Dedifferentiated amniotic fluid mesenchymal stem cell (primary cell): ENCODE data around the gene FADS2.

Experiments used
- DNase-seq: peaks from one replicate; pipeline ENCODE4 v3.0.0-alpha.2; 2016; ENCODE audit errors: extremely low spot score

The FADS2 gene

GRCh38 chr11:61795876-61796526 is 32.1 kb upstream of the FADS2 start:
- DNase-seq = no peak

DNA sequence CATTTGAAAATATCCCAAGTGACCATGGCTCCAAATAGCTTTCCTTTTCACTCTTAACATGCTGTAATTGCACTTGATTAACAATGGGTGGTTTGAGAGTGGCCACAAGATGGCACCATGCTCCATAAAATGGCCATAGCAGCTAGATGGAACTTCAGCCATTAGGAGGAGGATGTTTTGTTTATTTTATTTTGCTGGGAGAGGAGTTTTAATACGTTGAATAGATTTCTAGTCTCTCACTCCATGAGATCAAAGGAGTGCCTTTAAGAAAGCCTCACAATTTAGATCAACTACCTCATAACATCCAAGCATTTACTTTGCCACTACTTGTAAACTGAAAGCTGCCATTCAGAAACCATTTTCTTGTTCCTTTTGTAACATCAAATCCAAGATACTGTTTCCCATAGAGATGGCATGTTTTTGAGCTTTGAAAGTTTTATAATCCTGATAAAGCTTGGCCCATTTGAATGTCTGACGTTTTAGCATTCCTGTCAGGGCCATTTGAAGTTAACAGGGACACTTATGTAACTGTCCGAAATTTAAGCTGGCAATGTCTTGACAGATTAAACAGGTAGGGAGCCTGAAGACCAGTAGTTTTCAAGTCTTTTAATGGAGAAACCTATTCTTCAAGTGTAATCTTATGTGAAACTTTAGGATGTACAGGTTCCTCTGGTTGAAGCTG is 30.7 kb upstream of the FADS2 start:
- DNase-seq = peak; percentile 81

- no peak for DNase-seq
Observed at GRCh38 chr11:61799665-61800284, 28.3 kb upstream of the FADS2 start.

DNA sequence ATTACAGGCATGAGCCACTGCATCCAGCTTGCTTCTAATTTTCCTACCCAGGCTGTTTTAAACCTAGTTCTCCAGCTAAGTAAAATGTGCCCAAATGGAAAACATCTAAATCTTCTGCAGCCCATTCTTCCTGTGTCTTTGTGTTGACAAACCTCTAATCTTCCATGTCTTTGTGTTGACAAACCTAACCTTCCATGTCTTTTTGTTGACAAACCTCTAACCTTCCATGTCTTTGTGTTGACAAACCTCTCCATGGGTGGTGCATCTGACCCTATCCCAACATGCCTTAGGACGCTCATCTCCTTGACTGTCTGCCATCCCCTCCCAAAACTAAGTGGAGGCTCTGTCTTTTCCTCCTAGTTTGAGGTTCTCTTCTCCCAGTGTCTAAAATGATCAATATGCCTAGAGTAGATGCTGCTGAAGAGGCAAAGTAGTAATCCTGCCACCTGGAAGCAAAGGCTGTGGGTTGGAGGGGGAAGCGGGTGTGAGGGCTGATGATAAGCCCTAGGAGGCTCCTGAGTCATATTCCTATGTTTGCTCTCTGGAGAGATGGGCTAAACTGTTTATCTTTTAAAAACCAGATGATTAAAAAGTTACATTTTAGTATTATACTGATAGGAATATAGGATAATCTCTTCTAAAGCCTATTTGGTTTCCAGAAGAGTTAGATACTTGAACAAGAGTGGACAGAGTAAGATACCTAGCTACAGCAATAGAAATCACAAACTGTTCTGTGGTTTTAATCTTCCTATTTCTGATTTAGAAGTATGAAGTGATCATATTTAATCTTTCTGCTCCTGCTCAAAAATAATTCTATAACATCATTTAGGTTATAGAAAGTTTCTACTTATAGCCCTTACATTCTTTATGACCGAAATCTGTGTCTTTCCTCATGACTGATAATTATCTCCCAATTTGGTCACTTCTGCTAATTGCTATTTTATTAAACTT is 27.5 kb upstream of the FADS2 start:
- DNase-seq = no peak

GRCh38 chr11:61802605-61803004 is 25.5 kb upstream of the FADS2 start:
- DNase-seq = no peak

- DNase-seq = no peak
Observed at GRCh38 chr11:61803889-61804647, 24.0 kb upstream of the FADS2 start.

GRCh38 chr11:61805146-61805545 is 23.0 kb upstream of the FADS2 start:
- no peak for DNase-seq

DNA sequence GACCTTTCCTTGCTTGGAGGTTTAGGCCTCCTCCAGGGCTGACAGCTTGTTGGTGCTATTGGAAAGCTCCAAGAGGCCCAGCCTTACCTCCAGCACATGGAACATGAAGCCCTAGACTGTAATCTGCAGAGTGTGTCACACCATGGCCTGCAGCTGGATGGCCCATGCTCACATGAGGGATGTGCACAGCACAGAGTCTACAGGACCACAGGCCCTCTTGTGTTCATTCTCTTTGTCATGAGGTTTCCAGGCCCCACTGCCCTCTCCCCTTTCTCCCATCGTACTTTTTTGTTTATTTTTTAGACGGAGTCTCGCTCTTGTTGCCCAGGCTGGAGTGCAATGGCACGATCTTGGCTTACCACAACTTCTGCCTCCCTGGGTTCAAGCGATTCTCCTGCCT is 21.3 kb upstream of the FADS2 start:
- no peak for DNase-seq

DNA sequence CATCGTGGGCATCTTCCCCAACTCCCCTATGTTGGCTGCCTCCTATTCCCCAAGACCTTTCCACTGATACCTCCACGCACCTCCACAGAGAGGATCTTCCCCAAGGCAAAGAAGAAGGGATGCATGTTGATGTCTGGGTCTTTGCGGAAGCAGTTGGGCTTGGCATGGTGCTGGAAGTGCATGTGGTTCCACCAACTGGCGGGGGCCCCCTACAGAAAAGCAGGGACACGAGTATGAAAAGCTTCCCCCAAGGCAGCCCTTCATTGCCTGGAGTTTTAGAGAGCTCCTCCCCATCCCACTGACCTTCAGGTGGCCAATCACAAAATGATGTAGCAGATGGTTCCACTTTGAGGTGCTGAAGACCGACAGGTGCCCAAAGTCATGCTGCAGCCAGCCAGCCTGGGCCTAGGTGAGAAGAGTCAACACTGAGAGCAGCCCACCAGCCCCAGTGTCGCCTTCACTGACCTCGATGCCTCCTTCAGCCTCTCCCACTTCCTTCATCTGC is 17.4 kb upstream of the FADS2 start:
- no peak for DNase-seq

DNA sequence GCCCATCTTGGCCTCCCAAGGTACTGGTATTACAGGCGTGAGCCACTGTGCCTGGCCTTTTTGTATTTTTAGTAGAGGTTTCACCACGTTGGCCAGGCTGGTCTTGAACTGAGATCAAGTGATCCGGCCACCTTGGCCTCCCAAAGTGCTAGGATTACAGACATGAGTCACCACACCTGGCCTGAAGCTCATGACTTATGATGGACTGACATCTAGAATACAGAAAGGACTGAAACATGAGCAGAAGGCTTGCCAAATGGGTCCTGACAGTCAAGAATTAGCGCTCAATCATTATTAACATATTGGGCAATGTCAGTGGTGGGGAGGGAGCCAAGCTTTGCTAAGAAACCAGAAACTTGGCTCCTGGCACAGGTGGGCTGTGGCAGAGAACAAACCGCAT is 16.3 kb upstream of the FADS2 start:
- no peak for DNase-seq

DNA sequence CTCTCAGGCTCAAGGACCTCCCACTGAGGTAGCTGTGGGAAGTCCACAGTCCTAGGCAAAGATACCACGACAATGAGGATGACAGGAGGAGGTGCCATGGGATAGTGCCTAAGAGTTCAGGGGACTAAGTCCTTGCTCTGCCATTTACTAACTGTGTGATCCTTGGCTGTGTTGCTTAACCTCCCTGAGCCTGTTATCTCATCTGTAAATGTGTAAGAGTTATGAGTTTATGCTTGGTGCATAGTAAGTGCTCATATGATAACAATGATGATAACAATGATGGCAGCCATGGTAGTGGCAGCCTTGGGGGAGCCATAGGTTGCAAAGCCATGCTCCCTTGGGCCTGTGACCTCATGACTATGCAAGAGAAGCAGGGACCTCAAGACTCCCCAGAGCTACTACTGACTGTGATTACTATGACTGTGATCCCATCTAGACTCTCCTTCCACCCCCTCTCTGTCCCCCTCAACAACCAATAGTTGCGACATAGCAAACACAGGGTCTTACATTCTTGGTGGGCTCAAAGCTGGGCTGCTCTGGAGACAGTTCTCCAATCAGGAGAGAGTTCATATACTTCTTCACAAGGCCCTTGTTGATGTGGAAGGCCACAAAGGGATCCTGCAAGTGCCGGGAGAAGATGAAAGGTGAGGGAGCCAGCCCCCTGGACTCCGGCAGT is 15.2 kb upstream of the FADS2 start:
- DNase-seq = no peak

- DNase-seq = no peak
Observed at GRCh38 chr11:61814247-61814957, 13.7 kb upstream of the FADS2 start.

DNA sequence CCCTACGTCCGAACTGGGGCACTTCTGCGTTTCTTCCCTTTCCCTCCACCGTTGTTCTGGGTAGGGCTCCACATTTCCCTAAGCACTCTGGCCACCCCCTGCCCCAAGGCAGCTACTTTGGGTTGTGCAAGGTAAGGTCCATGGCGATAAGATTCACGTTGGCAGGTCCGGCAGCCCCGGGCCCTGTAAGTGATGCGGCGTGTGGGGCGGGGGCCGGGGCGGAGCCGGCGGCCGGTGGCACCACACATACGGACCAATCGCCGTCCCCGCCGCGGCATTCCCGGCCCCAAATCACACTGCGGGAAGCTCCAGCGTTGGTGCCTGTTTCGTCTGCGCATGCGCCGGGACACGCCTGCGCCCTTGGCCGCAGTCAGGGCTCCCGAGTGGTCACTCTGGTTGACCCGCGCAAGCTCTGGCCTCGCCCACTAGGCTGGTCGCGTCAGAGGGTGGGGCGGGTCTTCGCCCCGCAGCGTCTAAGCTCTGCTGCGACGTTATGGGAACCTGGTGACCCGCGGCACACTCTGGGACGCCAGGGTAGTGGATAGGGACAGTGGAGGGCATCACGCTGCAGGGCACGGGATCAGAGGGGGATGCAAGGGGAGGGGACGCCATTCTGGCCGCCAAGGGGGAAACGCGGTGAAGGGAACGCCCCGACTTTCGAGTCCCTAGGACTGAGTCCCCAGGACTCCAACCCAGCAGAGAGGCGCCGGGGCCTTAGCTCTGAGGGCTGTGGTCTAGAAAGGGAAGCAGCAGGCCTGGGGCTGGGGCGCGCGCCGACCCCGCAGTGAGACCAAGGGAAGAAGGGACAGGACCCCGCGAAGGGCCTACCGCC is 12.9 kb upstream of the FADS2 start:
- peak; percentile 86 for DNase-seq

- DNase-seq = no peak
Observed at GRCh38 chr11:61815790-61816735, 12.0 kb upstream of the FADS2 start.

DNA sequence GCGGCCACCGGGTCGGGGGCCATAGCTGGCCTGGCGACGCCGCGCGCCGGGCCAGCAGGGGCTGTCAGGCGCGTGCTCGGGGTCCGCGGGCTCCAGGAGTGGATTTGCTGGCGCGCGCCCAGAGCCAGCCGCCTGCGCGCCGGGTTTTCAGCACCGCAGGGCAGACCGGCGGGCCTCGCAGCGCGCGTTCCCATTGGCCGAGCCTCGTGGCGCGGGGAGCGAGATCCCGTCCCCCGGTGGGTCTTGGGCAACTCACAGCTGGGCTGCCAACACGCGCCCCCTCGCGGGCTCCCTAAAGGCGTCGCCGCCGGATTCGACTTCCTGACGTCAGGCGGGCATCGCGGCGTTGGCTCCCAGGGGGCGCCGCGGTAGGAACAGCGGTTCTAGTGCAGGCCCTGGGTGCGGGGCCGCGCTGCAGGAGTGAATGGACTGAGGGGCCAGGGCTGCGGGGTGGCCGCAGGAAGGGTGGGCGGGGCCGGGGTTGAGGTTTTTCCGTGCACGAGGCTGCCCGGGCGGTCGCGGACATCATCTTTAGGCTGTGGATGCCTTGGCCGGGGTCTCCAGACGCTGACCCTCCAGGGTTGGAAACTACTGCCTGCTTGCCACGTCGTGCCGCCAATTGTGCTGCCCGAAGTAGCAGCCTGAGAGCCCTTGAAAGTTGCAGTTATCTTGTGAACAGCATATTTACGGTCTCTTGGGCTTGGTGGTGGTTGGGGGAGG is 11.2 kb upstream of the FADS2 start, which contains the start of gene FADS1:
Gene FADS1, minus strand, starts transcription at position 268 of the 720 bp plus-strand sequence. Its CDS starts 74 bp downstream, at position 194.
- DNase-seq = peak; percentile 92

DNA sequence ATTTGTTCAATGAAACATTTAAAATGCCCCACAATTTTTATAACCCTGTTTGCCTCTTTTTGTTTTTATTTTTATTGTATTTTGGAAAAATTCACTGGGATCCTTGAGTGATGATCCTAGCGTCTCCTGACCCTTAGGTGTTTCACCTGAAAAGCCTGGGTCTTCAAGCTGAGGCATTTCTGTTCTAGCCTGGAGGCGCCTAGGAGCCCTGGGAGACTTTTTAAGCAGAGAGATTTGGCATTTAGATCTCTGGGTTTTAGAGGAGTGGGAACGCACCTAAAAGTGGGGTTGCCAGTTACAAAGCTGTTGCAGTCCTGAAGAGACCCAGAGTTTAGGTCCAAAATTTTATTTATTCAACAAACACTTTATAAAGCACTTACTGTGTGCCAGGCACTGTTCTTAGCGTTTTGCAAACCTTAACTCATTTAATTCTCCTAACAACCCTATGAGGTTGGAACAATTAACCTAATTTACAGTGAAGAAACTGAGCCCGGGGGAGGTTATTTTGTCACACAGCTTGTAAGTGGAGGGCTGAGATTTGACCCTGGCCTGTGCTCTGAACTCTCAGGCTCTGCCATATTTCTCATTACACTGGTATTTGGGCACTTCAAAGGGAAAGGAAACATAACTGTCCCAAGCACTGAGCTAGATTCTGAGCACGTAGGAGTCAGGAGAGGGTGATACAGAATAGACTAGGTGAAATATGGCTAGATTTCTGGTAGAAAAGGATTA is 10.5 kb upstream of the FADS2 start:
- DNase-seq = no peak
